GM21717 (cell line): ENCODE data around the gene GGPS1.
"Not testable (repeated sequence)": the region's sequence is repeated elsewhere in the genome, so short reads cannot be mapped to it uniquely, and the experiment has no call there.

ENCODE experiments used
- ATAC-seq: cut with Tn5 transposase; IDR thresholded peaks from one replicate; pipeline ENCODE4 v1.9.1; 2021; ENCODE audit warnings: mild to moderate bottlenecking, moderate library complexity; ENCODE audit not compliant: unreplicated experiment

Gene GGPS1

DNA sequence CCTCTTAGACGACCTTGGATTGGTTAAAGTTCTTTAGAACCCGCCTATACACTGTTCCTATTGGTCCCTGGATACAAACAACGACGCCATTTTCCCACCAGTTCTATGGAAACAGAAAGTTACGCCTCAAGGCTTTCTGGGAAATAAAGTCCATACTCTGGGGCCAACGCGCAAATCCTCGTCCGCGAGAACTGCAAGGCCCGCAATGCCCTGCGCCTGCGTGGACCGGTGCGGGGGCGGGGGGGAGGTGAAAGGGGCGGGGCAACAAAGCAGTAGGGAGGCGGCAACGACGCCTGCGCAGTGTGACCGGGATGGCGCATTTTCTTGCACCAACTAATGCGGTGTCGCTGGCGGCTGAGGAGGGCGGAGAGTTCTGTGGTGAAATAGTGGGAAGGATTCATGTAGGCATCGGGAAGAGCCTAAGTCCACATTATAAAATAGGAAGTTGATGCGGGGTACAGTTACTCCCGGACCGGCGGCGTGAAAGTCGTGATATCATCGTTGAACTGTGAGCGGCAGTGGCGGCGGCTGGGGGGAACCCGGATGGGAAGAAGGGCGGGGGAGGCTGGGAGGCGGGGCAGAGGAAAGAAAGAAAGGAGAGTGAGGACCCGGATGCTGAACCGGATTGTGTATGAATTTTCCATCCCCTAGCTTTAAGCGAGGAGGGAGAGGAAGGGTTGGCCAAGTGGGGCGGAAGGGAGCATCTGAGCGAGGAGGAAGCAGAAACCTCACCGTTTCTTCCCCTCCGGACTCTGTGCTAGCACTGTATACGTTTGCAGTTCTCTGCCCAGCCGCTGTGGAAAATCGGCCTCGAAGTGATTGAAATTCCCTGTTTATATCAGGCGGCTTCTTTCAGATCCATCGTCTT, at the start of gene GGPS1:
Gene GGPS1, plus strand, starts transcription at position 300 of the 868 bp plus-strand sequence. CDS start 6,695 bp downstream, outside the sequence.
- ATAC-seq = peak; percentile 61

DNA sequence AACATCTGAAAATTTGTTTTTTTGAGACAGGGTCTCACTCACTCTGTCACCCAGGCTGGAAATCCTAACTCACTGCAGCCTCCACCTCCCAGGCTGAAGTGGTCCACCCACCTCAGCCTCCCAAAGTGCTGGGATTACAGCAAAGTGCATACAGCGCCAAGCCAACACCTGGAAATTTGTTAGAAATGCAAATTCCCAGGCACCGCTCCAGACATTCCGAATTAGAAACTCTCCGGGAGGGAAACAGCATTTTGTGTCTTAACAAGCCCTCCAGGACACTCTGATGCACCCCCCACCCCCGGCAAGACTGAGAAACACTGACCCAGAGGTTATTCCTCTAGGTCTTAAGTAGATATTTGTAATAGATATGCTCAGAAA, 49.5 kb upstream of the GGPS1 start:
- no peak for ATAC-seq

DNA sequence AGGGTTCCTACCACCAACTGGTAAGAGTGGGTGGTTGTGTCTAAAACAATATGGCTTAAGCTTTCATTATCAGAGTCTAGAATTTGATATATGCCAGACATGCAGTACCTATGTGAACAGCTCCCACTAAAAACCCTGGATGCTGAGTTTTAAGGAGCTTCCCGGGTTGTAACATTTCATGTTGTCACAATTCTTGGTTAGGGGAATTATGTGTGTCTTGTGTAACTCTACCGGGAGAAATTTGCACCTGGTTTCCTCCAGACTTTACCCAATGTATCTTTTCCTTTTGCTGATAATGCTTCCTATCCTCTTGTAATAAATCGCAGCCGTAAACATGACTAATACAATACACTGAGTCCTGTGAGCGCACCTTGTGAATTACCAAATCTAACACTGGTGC, 48.7 kb upstream of the GGPS1 start:
- no peak for ATAC-seq

DNA sequence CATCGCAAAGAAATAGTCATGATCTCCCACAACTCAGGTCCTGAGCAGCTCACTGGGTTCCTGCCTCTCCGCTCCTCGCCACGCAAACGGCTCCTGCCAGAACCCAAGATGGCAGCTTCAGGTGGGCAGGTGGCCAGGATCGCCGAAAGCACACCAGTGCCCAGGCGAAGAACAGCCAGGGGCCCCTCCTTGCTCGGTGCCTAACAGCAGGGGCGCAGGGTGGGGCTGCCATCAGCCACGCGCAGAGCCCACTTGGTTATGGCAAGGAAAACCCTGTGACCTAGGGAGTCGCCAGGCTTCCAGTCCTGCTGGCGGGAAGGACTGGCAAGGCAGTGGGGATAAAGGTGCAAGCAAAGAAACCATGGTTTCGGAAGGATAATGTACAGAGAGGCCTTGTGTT, 47.9 kb upstream of the GGPS1 start:
- no peak for ATAC-seq

DNA sequence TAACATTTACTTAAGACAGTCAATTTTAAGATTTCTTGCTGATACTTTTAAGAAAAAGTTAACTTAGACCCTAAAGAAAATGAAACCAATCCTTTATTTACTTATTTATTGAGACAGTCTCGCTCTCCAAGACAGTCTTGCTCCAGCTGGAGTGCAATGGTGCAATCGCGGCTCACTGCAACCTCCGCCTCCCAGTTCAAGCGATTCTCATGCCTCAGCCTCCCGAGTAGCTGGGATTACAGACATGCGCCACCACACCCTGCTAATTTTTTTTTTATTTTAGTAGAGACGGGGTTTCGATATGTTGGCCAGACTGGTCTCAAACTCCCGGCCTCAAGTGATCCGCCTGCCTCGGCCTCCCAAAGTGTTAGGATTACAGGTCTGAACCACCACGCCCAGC, 44.7 kb upstream of the GGPS1 start:
- ATAC-seq = not testable (repeated sequence)

DNA sequence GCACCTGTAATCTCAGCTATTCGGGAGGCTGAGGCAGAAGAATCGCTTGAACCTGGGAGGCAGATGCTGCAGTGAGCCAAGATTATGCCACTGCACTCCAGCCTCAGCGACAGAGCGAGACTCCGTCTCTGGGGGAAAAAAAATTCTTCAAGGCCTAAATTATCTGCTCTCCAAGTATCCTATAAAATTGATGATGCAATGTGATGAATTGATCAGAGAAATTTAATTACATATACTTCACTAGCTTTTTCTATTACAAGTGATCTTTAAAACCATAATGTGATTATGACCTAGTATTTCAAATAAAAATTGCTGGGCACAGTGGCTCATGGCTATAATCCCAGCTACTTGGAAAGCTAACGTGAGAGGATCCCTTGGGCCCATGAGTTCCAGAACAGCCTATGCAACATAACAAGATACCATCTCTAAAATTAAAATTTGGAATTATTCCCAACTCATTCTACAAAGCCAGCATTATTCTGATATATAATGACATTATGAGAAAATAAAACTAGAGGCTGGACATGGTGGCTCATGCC, 44.1 kb upstream of the GGPS1 start:
- no peak for ATAC-seq

DNA sequence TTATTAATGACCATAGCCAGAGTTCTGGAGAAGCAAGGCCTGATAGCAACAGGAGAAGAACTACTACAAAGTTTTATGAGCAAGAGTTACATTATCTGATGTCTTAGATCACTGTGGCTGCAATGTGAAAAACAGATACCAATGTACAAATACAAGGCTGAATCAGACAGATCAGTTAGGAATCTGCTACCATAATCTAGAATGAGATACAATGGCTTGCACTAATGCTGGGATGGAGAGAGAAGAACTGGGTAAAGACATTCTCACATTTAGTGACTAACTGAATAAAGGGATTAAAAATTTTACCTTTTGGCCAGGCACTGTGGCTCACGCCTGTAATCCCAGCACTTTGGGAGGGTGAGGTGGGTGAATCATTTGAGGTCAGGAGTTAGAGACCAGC, 41.7 kb upstream of the GGPS1 start:
- no peak for ATAC-seq

DNA sequence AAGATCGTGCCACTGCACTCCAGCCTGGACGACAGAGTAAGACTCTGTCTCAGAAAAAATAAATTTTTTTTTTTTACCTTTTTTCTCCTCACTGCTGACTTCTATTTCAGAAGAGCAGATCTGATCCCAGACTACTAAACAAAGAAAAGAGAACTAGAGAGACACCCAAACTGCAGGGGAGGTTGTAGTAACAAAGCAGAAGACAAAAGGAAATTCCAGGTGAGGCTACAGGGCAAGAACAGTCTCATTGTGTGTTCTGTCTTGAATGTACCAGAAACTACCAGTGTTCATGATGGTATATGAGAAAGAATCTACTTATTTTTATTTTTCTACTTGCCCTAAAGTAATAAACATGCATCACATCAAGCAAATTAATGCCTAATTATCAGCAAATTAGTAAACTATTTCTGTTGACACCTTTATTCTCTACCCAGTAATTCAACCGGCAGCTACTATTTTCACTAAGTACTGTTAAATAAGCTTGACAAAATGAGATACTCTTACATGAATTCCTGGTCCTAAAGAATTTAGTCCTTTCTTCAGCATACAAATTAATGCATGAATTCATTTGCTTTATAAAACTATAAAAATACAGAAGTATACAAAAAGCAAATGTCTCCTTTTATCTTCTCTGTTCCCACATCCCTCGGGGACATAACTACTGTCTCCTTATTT, 41.0 kb upstream of the GGPS1 start:
- no peak for ATAC-seq

DNA sequence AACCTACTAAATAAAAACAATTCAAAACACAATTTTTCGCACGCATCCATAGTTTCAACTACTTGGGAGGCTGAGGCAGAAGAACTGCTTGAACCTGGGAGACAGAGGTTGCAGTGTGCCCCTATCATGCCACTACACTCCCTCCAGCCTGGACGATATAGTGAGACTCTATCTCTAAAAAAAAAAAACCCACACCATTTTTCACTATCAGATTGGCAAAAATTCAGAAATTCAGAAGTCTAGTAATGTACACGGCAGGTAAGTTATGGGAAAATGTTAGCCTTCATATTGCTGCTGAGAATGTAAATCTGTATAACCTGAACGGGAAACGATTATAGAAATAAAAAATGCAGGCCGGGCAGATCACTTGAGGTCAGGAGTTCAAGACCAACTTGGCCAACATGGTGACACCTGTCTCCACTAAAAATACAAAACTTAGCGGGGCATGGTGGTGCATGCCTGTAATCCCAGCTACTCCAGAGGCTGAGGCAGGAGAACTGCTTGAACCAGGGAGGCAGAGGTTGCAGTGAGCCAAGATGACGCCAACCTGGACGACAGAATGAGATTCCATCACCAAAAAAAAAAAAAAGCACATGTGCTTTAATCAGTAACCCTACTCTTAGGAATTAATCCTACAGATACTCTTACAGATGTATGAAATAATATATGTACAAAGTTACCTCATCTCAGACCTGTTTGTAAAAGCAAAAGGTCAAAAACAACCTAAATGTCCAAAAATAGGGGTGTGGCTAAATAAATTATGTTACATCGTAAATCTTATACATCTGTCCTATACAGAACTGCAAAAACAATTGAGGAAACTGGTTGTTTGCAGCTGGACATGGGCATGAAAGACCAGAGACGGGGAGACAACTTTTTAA, 38.3 kb upstream of the GGPS1 start:
- ATAC-seq = no peak

DNA sequence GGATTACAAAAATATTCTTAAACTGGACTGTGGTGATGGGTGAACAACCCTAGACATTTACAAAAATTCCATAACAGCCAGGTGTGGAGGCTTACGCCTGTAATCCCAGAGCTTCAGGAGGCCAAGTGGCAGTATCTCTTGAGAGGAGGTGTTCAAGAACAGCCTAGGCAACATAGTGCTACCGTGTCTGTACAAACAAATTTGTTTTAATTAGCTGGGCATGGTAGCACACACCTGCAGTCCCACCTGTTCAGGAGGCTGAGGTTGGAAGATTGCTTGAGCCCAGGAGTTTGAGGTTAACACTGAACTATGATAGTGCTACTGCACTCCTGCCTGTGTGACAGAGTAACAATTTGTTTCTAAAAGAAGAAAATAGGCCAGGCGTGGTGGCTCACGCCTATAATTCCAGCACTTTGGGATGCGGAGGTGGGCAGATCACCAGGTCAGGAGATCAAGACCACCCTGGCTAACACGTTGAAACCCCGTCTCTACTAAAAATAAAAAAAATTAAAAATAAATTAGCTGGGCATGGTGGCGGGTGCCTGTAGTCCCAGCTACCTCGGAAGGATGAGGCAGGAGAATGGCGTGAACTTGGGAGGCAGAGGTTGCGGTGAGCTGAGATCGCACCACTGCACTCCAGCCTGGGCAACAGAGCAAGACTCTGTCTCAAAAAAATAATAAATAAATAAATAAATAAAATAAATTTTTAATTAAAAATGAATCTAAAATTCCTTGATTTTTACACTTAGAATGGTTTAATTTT, 37.4 kb upstream of the GGPS1 start:
- ATAC-seq = no peak

DNA sequence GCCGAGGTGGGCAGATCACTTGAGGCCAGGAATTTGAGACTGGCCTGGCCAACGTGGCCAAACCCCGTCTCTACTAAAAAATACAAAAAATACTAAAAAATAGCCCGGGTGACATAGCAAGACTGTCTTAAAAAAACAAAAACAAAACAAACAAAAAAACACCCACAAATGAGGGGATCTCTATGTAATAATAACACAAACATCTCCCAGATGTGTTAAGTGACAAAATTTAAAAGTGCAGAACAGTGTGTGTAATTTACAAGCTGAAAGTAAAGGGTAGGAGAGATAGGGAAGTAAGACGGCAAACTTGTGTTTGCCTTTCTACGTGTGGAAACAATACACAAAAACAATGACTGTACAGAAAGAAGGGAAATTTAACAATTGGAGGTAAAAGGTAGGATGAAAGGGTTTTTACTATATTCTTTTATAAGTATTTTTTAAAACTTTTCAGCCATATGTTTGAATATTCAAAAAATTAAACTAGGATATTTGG, 36.7 kb upstream of the GGPS1 start:
- no peak for ATAC-seq

DNA sequence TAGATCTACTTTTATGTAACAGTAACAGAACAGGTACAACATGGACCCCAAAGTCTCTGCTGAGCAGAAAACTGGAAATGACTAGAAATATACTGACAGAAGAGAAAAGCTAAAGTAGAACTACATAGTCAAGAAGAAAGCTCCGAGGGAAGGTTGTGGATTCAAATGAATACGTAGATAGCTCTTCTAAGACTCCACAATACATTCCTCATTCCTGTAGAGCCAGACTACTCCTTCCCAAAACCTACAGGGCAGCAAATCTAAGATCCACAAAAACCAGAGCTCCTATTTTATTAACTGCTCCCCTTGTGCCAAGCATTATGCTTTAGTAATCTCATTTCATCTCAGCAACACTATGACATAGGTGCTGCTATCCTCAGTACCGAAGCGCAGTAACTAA, 35.6 kb upstream of the GGPS1 start:
- ATAC-seq = no peak

DNA sequence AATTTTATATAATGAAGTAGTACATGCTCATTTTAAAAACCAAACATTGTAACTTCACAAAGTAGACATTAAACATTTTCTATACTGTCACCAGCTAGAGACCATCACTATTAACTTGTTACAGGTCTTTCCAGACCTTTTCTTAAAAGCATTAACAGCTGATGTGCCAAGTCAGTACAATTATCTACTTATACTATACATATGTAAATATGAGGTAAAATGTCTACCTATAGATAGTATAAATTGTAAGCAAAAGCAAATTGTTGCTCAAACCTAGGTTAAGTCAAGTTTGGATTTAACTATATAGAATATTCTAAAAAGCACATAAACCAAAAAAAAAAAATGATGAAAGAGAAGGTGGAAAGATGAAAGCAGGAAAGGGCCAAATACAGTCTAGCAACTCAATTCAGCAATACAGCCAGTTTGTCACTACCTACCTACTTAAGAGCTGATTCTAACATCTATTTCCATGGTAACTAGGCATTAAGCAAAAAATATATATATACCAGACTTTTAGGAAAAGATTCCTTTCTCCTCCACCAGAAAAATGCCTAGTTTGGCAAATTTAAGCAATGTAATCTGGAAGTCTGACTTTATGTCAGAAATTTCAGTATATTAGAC, 34.9 kb upstream of the GGPS1 start:
- no peak for ATAC-seq

DNA sequence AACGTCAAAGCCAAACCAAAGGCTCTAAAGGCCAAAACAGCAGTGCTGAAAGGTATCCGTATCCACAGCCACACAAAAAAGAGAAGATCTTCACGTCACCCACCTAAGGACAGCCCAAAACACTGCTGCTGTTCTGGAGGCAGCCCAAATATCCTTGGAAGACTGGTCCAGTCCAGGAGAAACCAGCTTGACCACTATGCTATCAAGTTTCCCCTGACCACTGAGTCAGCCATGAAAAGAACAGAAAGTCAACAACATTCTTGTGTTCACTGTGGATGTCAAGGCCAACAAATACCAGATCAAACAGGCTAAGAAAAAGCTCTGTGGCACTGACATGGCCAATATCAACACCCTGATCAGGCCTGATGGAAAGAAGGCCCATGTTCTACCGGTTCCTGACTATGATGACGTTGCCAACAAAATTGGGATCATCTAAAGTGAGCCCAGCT, 32.4 kb upstream of the GGPS1 start:
- ATAC-seq = no peak

DNA sequence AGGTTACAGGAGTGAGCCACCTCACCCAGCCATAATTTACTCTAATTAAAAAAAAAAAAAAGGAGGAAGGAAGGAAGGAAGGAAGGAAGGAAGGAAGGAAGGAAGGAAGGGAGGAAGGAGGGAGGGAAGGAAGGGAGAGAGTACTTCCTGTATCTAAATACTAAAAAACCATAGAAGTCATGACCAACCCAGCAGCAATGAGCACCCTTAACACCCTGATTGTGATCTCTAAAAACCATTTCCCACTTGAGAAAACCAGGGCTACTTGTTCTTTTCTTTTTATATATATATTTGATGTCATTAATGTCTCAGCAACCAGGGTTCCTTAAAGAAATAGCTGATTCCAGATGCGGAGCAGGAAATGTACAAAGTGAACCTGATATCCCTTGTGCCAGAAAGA, 31.6 kb upstream of the GGPS1 start:
- ATAC-seq = no peak

DNA sequence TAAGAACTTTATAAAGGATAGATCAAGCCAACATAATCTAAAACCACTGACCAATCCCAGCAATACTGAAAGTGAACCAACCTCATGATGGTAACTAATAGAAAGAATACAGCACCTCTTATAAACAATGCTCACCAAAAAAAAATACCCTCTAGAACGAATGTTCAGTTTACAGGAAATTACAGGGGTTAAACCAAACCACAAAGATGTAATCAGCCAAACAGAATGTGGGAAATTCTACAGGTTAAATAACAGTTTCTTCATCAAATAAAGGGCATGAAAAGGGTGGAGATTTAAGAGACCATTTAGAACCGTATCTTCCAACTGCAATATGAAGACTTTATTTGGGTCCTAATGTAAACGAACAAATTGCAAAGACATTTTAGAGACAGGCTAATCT, 30.8 kb upstream of the GGPS1 start:
- ATAC-seq = peak; percentile 51

DNA sequence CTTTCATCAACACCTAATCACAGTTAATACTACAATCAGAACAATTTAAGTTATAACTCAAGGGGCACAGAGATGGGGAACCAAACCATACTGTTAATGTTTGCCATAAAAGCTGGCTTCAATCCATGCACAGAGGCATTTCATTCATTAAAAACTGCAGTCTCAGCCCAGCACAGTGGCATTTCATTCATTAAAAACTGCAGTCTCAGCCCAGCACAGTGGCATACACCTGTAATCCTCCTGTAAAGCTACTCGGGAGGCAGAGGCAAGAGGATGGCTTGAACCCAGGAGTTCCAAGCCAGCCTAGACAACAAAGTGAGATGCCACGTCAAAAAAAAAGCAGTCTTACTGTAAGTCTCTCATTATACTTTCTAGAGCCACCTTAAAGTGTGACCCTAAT, 29.6 kb upstream of the GGPS1 start:
- no peak for ATAC-seq

DNA sequence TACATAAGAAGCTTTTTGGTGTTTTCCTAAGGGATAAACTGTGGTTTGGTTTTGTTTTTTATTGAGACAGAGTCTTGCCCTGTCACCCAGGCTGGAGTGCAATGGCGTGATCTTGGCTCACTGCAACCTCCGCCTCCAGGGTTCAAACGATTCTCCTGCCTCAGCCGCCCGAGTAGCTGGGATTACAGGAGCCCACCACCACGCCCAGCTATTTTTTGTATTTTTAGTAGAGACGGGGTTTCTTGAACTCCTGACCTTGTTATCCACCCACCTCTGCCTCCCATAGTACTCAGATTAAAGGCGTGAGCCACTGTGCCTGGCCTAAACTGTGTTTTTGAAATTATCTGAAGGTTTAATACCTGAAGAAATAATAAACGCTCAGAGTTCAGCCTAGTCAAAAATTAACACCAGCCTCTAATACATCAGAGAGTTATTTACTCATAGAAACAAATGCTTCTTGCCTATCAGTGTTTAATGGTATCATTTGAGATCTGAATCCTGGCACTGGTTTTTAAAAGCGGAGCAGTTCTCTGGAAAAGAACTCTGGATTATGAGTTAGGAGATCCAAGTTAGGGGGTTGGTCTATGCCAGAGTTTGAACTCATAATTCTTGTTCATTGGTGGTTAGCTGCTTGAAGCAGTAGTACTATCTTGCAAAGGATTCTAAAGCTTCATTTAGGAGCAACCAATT, 29.1 kb upstream of the GGPS1 start:
- no peak for ATAC-seq

DNA sequence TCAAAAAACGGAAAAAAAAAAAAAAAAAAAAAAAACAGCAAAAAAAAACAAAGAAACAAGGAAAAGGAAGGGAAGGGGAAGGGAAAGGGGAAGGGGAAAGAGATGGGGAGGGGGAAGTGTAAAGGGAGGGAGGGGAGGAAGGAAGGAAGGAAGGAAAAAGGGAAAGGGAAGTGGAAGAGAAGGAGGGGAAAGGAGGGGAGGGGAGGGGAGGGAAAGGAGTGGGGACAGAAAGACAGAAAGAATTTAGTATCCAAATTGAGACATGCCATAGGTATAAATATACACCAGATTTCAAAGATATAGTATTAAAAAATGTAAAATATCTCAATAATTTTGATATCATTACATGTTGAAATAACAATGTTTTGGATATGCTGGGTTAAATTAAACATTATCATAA, 26.2 kb upstream of the GGPS1 start:
- no peak for ATAC-seq
